Naive B cell (primary cell): Measurements from ENCODE around the gene ZSCAN21. TPM values are rescaled to one million over a fixed set of nuclear protein-coding genes. Genes with fewer than 3 reads are reported as not detected.

Experiments used
- polyA plus RNA-seq, 6 donors: library from polyadenylated mRNA; unstranded; fragments of 300-500 nt; fragmentation: Illumina TruSeq; gene quantifications; one replicate each; pipeline ENCODE4 v1.2.3, GENCODE V29; 2021; ENCODE audit warnings: low read depth in 6 of 6

ZSCAN21 gene
- polyA plus RNA-seq, 6 donors from 2014 or later, result 4.7 to 9.8 (median 5.7) TPM

Other genes starting within 250 kb of the ZSCAN21 start
- gene CYP3A43, start 221.8 kb upstream of the ZSCAN21 start, polyA plus RNA-seq, result not detected
- gene OR2AE1, start 172.7 kb upstream of the ZSCAN21 start, polyA plus RNA-seq, result not detected
- 10 to 100 TPM; 12.6 to 39.2 (median 23.1) TPM for gene TRIM4, start 130.2 kb upstream of the ZSCAN21 start, polyA plus RNA-seq
- gene GJC3, start 120.2 kb upstream of the ZSCAN21 start, polyA plus RNA-seq, result not detected
- not detected for gene AZGP1, start 73.7 kb upstream of the ZSCAN21 start, polyA plus RNA-seq
- gene ZKSCAN1, start 34.2 kb upstream of the ZSCAN21 start, polyA plus RNA-seq, result 10 to 100 TPM; 14.7 to 54.3 (median 36.7) TPM
- 10 to 100 TPM; 14.6 to 34.4 (median 21.8) TPM for gene ZNF3, start 31.9 kb downstream of the ZSCAN21 start, polyA plus RNA-seq
- 100 to 1,000 TPM; 109 to 249 (median 128) TPM for gene COPS6, start 39.2 kb downstream of the ZSCAN21 start, polyA plus RNA-seq
- 10 to 100 TPM; 39.0 to 59.9 (median 47.1) TPM for gene MCM7, start 51.6 kb downstream of the ZSCAN21 start, polyA plus RNA-seq
- gene AP4M1, start 51.9 kb downstream of the ZSCAN21 start, polyA plus RNA-seq, result 1 to 10 TPM; 3.3 to 6.8 (median 5.6) TPM
- 10 to 100 TPM; 16.8 to 32.2 (median 21.6) TPM for gene TAF6, start 69.6 kb downstream of the ZSCAN21 start, polyA plus RNA-seq
- 1 to 10 TPM in 5 of 6 donors, not detected in 1; 4.9 to 8.6 (median 5.8) TPM for gene CNPY4, start 69.9 kb downstream of the ZSCAN21 start, polyA plus RNA-seq
- 1 to 10 TPM; 1.7 to 4.2 (median 2.4) TPM for gene MBLAC1, start 77.2 kb downstream of the ZSCAN21 start, polyA plus RNA-seq
- 100 to 1,000 TPM; 407 to 579 (median 480) TPM for gene LAMTOR4, start 99.1 kb downstream of the ZSCAN21 start, polyA plus RNA-seq
- gene TRAPPC14, start 108.9 kb downstream of the ZSCAN21 start, polyA plus RNA-seq, result 1 to 10 TPM; 2.0 to 9.1 (median 3.3) TPM
- gene GAL3ST4, start 118.8 kb downstream of the ZSCAN21 start, polyA plus RNA-seq, result under 1 TPM in 5 of 6 donors, not detected in 1; 0.13 to 0.40 (median 0.23) TPM
- under 1 TPM in 4 of 6 donors, not detected in 2; 0.18 to 0.84 (median 0.28) TPM for gene GPC2, start 127.6 kb downstream of the ZSCAN21 start, polyA plus RNA-seq
- gene STAG3, start 128.1 kb downstream of the ZSCAN21 start, polyA plus RNA-seq, result 100 to 1,000 TPM in 5 of 6 donors, 10 to 100 TPM in 1; 97.1 to 221 (median 129) TPM
- gene PVRIG, start 170.2 kb downstream of the ZSCAN21 start, polyA plus RNA-seq, result 10 to 100 TPM; 37.5 to 67.4 (median 56.4) TPM